Type B pancreatic cell (in vitro differentiated cells): ENCODE results near the gene STARD7. TPM values are rescaled to one million over a fixed set of nuclear protein-coding genes. Genes with fewer than 3 reads are reported as not detected.

Experiments used
- DNase-seq: peaks from one replicate; pipeline ENCODE4 v3.0.0; 2021; ENCODE audit warnings: mixed read lengths; ENCODE audit not compliant: unreplicated experiment; ENCODE audit errors: extremely low spot score
- H3K27ac Mint-ChIP-seq: 2 replicates; pipeline ENCODE4 v1.8.0; 2021; ENCODE audit warnings: mild to moderate bottlenecking, mixed read lengths
- H3K27me3 Mint-ChIP-seq: 2 replicates; pipeline ENCODE4 v1.8.0; 2021; ENCODE audit warnings: mixed read lengths
- H3K36me3 Mint-ChIP-seq: 2 replicates; pipeline ENCODE4 v1.8.0; 2021; ENCODE audit warnings: mixed read lengths
- H3K4me1 Mint-ChIP-seq: one replicate; pipeline ENCODE4 v1.8.0; 2021; ENCODE audit warnings: mixed read lengths; ENCODE audit not compliant: unreplicated experiment
- H3K4me3 Mint-ChIP-seq: 2 replicates; pipeline ENCODE4 v1.8.0; 2021; ENCODE audit warnings: mild to moderate bottlenecking, mixed read lengths
- H3K9me3 Mint-ChIP-seq: 2 replicates; pipeline ENCODE4 v1.8.0; 2021; ENCODE audit warnings: mixed read lengths
- total RNA-seq: library from RNA; stranded (reverse); gene quantifications from 2 replicates; pipeline ENCODE4 v1.2.1, GENCODE V29; 2021; ENCODE audit warnings: low replicate concordance
- TF ChIP-seq, protein P1 (sequence below): fragments of 200-600 bp; sonication (generic); conservative IDR thresholded peaks from 2 replicates; pipeline ENCODE4 v1.5.0; 2021; ENCODE audit warnings: antibody characterized with exemption, mild to moderate bottlenecking

Gene STARD7
- total RNA-seq, 1 donor from 2014 or later = 146 TPM

DNA sequence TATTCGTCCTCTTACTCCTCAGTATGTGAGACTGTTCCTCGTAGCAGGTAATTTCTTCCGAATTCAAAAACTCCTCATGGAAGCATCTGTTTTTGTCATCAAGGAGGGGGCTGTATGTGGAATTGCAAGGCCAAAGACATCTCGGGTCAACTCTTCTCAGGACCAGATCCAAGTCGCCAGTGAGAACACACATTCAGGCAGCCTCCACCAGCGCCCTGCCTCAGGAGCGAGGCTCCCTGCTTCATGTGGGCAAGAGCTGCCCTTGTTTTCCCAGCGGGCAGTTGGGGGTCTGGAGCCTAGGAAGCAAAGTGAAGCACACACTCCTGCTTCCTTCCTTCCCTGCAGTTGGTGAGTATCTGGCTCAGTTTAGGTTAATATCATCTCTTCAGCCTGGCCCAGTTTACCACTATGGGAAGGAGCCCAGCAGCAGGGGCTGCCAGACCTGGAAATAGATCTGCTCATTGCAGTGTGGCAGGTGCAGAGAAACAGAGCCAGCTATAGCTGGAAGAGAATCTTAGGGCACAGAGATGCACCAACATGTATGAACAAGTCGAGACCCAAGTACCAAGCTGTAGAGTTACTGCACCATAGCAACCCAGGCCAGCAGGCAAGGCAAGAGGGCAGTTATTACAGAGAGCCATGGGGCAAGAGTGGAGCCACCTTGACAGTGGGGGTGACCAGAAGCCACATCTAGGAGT is 31.9 kb upstream of the STARD7 start:
- Mint-ChIP-seq H3K9me3 (no peaks in the 10 kb centered on the region), H3K4me1 (no peaks in the 10 kb centered on the region), H3K36me3 (peaks cover 4% of the 10 kb centered on the region), H3K27ac (no peak overlapping the region), H3K27me3 (no peaks in the 10 kb centered on the region), H3K4me3 (no peak overlapping the region)
- TF ChIP-seq, protein P1, sequence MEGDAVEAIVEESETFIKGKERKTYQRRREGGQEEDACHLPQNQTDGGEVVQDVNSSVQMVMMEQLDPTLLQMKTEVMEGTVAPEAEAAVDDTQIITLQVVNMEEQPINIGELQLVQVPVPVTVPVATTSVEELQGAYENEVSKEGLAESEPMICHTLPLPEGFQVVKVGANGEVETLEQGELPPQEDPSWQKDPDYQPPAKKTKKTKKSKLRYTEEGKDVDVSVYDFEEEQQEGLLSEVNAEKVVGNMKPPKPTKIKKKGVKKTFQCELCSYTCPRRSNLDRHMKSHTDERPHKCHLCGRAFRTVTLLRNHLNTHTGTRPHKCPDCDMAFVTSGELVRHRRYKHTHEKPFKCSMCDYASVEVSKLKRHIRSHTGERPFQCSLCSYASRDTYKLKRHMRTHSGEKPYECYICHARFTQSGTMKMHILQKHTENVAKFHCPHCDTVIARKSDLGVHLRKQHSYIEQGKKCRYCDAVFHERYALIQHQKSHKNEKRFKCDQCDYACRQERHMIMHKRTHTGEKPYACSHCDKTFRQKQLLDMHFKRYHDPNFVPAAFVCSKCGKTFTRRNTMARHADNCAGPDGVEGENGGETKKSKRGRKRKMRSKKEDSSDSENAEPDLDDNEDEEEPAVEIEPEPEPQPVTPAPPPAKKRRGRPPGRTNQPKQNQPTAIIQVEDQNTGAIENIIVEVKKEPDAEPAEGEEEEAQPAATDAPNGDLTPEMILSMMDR = no peak
- DNase-seq = no peak

DNA sequence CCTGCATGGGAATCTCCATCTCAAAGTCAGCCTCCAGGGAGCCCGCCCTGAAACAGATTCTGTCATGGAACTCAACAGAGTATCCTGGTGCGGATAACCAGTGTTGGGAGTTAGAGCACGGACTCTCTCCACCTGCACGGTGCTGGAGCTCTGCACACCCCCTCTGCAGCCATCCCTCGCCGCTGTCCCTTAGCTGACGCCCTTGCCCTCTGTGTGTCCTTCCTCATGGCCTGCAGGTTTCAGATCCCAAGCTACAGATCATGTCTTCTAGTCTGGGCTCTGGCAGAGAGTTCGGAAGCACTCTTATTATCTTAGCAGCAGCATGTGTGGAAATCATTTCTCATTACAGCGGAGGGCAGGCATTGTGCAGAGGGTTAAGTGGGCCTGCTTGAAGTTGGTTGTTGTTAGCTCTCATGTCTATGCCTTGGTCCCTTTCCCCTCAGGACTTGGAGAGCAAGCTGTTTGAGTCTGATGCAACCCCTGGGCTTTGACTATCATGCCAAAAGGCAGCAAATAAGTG is 31.2 kb upstream of the STARD7 start:
- Mint-ChIP-seq H3K27ac (no peak overlapping the region), H3K36me3 (peaks cover 4% of the 10 kb centered on the region), H3K27me3 (no peaks in the 10 kb centered on the region), H3K4me1 (no peaks in the 10 kb centered on the region), H3K9me3 (no peaks in the 10 kb centered on the region), H3K4me3 (no peak overlapping the region)
- DNase-seq = no peak
- TF ChIP-seq, protein P1 = no peak

DNA sequence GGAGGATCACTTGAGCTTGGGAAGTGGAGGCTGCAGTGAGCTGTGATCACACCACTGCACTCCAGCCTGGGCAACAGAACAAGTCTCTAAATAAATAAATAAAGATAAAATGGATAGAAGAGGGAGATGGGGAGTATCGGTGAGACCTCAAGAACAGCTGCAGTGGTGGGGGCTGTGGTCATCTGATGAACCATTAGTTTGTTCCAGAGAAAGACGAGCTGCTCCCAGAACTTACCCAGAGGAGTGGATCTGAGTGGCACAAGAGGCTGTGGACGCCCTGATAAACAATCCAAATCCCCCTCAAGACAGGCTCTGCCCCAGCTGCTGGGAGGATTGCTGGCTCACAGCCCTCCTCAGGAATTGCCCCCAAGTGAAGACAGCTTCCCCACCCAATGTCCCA is 30.5 kb upstream of the STARD7 start:
- no peaks in the 10 kb centered on the region for H3K4me1 Mint-ChIP-seq
- no peak overlapping the region for H3K4me3 Mint-ChIP-seq
- no peak for DNase-seq
- no peaks in the 10 kb centered on the region for H3K9me3 Mint-ChIP-seq
- no peak overlapping the region for H3K27ac Mint-ChIP-seq
- peaks cover 4% of the 10 kb centered on the region for H3K36me3 Mint-ChIP-seq
- TF ChIP-seq, protein P1 = no peak
- no peaks in the 10 kb centered on the region for H3K27me3 Mint-ChIP-seq

DNA sequence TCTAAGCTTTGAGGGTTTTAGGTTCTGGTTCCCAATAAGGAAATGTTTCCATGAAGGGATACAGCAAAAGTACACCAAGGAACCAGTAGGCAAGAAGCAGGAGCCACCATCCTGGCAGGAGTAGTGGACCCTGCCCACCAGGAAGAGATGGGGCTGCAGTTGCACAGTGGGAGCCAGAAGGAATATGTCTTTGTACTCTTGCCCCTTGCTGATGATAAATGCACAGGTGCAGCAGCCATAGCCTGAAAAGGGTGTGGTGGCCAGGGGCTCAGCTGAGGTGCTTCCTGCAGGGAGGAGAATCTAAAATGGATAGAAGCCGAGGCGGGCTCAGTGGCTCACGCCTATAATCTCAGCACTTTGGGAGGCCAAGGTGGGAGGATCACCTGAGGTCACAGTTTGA is 29.6 kb upstream of the STARD7 start:
- H3K27me3 Mint-ChIP-seq = no peaks in the 10 kb centered on the region
- H3K4me3 Mint-ChIP-seq = no peak overlapping the region
- H3K4me1 Mint-ChIP-seq = no peaks in the 10 kb centered on the region
- H3K9me3 Mint-ChIP-seq = no peaks in the 10 kb centered on the region
- TF ChIP-seq, protein P1 = no peak
- DNase-seq = no peak
- H3K36me3 Mint-ChIP-seq = peaks cover 4% of the 10 kb centered on the region
- H3K27ac Mint-ChIP-seq = no peak overlapping the region

DNA sequence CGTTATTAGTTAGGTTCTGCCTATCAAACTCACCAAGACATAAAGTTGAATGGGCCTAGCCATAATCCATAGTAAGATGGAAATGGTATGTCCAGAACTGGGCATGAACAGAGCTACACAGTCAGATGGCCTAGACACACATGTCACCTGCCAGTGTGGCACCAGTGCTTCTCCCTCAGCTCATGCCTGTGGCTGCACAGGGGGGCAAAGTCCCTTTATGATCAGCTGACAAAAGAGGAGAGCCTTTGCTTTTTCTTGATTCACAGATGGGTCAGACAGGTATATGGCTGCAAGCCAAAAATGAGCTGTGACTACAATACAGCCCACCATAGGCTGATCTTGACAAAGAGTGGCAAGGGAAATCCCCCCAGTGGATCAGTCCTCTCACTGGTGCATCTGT is 28.3 kb upstream of the STARD7 start:
- Mint-ChIP-seq H3K27ac (no peak overlapping the region), H3K4me3 (no peak overlapping the region), H3K9me3 (no peaks in the 10 kb centered on the region), H3K4me1 (no peaks in the 10 kb centered on the region), H3K27me3 (no peaks in the 10 kb centered on the region), H3K36me3 (peaks cover 4% of the 10 kb centered on the region)
- TF ChIP-seq, protein P1 = no peak
- DNase-seq = no peak
